DND-41 (cell line): ENCODE results near the gene NR1D2.
"Not testable (repeated sequence)": the region's sequence is repeated elsewhere in the genome, so short reads cannot be mapped to it uniquely, and the experiment has no call there.

ENCODE experiments used
- ATAC-seq: fragments of 200-7000 bp; cut with Tn5 transposase; 3 replicates; pipeline ENCODE4 v1.9.1; 2021; ENCODE audit warnings: low read depth; ENCODE audit not compliant: insufficient read depth
- DNase-seq: peaks from one replicate; pipeline ENCODE4 v3.0.0-alpha.2; 2020
- H2AFZ ChIP-seq: 2 replicates; pipeline ENCODE4 v1.6.0; 2012; ENCODE audit warnings: low read depth, low read length
- H3K27ac ChIP-seq: 2 replicates; pipeline ENCODE4 v1.5.1; 2012; ENCODE audit warnings: low read length, inconsistent platforms
- H3K27me3 ChIP-seq: fragments of 200-600 bp; sonication (generic); 2 replicates; pipeline ENCODE4 v1.6.0; 2012; ENCODE audit warnings: low read length, mild to moderate bottlenecking, inconsistent platforms; ENCODE audit not compliant: insufficient read depth, poor library complexity
- H3K36me3 ChIP-seq: 2 replicates; pipeline ENCODE4 v1.5.1; 2012; ENCODE audit warnings: low read length, inconsistent platforms; ENCODE audit not compliant: insufficient read depth
- H3K4me1 ChIP-seq: 2 replicates; pipeline ENCODE4 v1.5.1; 2012; ENCODE audit warnings: mild to moderate bottlenecking, low read length; ENCODE audit not compliant: insufficient read depth
- H3K4me2 ChIP-seq: 2 replicates; pipeline ENCODE4 v1.6.0; 2012; ENCODE audit warnings: mild to moderate bottlenecking, moderate library complexity, low read length, inconsistent platforms; ENCODE audit not compliant: insufficient read depth
- H3K4me3 ChIP-seq, 2 experiments: fragments of 200-600 bp in 1 of 2; shearing (Covaris generic) in 1 of 2; 2 replicates each; pipeline ENCODE4 v1.5.1; 2012 to 2016; ENCODE audit warnings: inconsistent platforms in 2 of 2, low read length in 2 of 2, mild to moderate bottlenecking in 2 of 2, low read depth in 1 of 2, moderate library complexity in 1 of 2
- H3K79me2 ChIP-seq: 2 replicates; pipeline ENCODE4 v1.6.0; 2012; ENCODE audit warnings: low read length, inconsistent platforms; ENCODE audit not compliant: insufficient read depth
- H3K9ac ChIP-seq: 2 replicates; pipeline ENCODE4 v1.6.0; 2012; ENCODE audit warnings: low read depth, mild to moderate bottlenecking, inconsistent platforms, low read length, moderate library complexity
- H3K9me3 ChIP-seq: 2 replicates; pipeline ENCODE4 v1.5.1; 2012; ENCODE audit warnings: low read length, moderate library complexity, mild to moderate bottlenecking, inconsistent platforms; ENCODE audit not compliant: insufficient read depth, severe bottlenecking
- H4K20me1 ChIP-seq: 2 replicates; pipeline ENCODE4 v1.6.0; 2012; ENCODE audit warnings: low read length; ENCODE audit not compliant: insufficient read depth
- EZH2 ChIP-seq: IDR thresholded peaks from 3 replicates; pipeline ENCODE4 v1.6.1; 2012; ENCODE audit warnings: borderline replicate concordance, low read depth, mild to moderate bottlenecking, moderate library complexity, low read length, inconsistent platforms; ENCODE audit not compliant: severe bottlenecking
- TF ChIP-seq, protein P1 (sequence below): IDR thresholded peaks from 2 replicates; pipeline ENCODE4 v1.5.1; 2012; ENCODE audit warnings: borderline replicate concordance, low read length, moderate library complexity, mild to moderate bottlenecking; ENCODE audit not compliant: poor library complexity, severe bottlenecking; ENCODE audit errors: extremely low read depth

Gene NR1D2

DNA sequence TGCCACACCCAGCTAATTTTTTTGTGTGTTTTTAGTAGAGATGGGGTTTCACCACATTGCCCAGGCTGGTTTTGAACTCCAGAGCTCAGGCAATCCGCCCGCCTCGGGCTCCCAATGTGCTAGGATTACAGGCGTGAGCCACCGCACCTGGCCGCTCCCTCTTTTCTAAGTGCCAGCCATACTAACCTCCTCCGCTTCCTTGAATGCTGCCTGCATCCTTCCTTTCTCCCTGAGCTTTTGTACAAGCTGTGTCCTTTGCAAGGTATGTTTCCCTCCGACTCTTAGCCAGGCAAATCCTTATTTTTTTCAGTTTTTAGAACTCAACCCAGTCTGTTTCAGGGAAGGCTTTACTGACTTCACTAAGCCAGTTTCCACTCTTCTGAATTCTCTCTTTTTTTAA lies 60.6 kb downstream of the NR1D2 start:
- Histone ChIP-seq H3K79me2 (no peaks in the 10 kb centered on the region), H3K4me2 (no peak overlapping the region), H3K27me3 (no peaks in the 10 kb centered on the region), H3K9ac (no peak overlapping the region), H3K27ac (no peak overlapping the region), H4K20me1 (no peaks in the 10 kb centered on the region), H3K36me3 (no peaks in the 10 kb centered on the region), H3K9me3 (no peaks in the 10 kb centered on the region), H2AFZ (no peak overlapping the region), H3K4me3 (no peak overlapping the region), H3K4me1 (no peaks in the 10 kb centered on the region)
- DNase-seq (no peak), ATAC-seq (no peak)
- no peak for TF ChIP-seq EZH2
- TF ChIP-seq, protein P1, sequence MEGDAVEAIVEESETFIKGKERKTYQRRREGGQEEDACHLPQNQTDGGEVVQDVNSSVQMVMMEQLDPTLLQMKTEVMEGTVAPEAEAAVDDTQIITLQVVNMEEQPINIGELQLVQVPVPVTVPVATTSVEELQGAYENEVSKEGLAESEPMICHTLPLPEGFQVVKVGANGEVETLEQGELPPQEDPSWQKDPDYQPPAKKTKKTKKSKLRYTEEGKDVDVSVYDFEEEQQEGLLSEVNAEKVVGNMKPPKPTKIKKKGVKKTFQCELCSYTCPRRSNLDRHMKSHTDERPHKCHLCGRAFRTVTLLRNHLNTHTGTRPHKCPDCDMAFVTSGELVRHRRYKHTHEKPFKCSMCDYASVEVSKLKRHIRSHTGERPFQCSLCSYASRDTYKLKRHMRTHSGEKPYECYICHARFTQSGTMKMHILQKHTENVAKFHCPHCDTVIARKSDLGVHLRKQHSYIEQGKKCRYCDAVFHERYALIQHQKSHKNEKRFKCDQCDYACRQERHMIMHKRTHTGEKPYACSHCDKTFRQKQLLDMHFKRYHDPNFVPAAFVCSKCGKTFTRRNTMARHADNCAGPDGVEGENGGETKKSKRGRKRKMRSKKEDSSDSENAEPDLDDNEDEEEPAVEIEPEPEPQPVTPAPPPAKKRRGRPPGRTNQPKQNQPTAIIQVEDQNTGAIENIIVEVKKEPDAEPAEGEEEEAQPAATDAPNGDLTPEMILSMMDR, result no peak

DNA sequence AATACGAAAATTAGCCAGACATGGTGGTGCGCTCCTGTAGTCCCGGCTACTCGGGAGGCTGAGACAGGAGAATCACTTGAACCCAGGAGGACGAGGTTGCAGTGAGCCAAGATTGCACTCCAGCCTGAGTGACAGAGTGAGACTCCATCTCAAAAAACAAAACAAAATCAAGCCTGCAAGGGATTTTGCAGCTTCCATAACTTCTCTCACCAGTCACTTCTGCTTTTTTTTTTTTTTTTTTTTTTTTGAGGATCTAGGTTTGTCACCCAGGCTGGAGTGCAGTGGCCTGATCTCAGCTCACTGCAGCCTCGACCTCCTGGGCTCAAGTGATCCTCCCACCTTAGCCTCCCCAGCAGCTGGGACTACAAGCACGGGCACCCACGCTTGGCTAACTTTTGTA lies 65.7 kb downstream of the NR1D2 start:
- not testable (repeated sequence) for H3K9ac ChIP-seq, H3K4me2 ChIP-seq, H3K4me1 ChIP-seq, H3K9me3 ChIP-seq, H3K36me3 ChIP-seq, H3K27me3 ChIP-seq, H3K27ac ChIP-seq, H4K20me1 ChIP-seq, H2AFZ ChIP-seq, DNase-seq, H3K4me3 ChIP-seq, H3K79me2 ChIP-seq, ATAC-seq

DNA sequence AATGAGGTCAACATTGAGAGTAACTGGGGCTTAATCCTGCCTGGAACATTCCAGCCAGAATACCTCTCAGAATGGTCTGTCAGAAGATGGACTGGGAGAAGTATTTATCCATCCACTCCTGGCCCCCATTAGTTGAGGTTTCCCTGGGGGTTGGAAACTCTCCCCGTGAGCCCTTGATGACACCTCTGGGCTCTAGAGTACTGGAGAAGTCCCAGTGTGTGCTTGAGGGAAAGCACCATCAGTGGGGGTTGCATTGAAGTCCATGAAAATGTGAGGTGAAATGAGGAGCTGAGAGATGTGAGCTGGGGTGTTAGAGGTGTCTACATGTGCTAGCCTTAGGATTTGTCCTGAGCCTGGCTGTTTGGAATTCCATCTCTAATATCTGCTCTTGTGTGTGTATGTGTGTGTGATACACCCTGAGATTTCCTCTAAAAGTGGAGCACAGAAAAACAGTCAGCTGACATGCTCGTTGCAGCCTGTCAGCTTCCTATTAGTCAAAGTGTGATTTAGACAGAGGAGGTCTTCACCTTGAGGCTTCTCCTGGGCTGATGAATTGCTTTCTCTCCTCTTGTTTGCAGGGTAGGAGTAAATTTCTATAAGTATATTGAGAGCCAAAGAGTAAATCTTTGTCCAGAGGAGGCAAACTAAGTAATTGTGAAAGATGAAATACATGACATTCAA lies 67.6 kb downstream of the NR1D2 start:
- ATAC-seq (no peak), DNase-seq (no peak)
- no peaks in the 10 kb centered on the region for H3K4me1 ChIP-seq
- H3K27me3 ChIP-seq, result no peaks in the 10 kb centered on the region
- H3K79me2 ChIP-seq, result no peaks in the 10 kb centered on the region
- H2AFZ ChIP-seq, result no peak overlapping the region
- no peak overlapping the region for H3K4me3 ChIP-seq
- no peak overlapping the region for H3K4me2 ChIP-seq
- no peaks in the 10 kb centered on the region for H4K20me1 ChIP-seq
- no peaks in the 10 kb centered on the region for H3K36me3 ChIP-seq
- no peaks in the 10 kb centered on the region for H3K9me3 ChIP-seq
- no peak for TF ChIP-seq EZH2
- TF ChIP-seq, protein P1, result no peak
- no peak overlapping the region for H3K9ac ChIP-seq
- no peak overlapping the region for H3K27ac ChIP-seq

DNA sequence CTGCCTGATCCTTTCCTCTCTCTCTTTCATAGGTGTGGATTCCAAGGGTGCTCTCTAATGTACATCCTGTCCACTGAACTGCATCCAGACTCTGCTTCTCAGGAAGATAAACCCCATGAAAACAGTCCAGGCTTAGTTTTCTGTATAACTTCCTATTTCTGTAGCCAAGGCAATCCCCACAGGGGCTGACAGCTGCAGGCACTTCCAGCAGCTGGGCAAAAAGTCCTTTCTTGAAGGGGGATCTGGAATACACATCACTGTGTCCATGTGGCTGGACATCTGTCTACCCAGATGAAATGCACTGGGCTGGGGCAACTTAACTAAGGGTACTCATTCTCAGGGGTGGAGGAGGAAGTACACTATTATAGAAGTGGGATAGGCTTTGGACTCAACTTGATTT lies 72.2 kb downstream of the NR1D2 start:
- Histone ChIP-seq H3K4me1 (no peaks in the 10 kb centered on the region), H3K4me2 (no peak overlapping the region), H3K27ac (no peak overlapping the region), H3K27me3 (no peaks in the 10 kb centered on the region), H3K9me3 (no peaks in the 10 kb centered on the region), H3K4me3 (no peak overlapping the region), H3K79me2 (no peaks in the 10 kb centered on the region), H2AFZ (no peak overlapping the region), H4K20me1 (no peaks in the 10 kb centered on the region), H3K9ac (no peak overlapping the region), H3K36me3 (no peaks in the 10 kb centered on the region)
- ATAC-seq, result no peak
- no peak for TF ChIP-seq EZH2
- TF ChIP-seq, protein P1, result no peak
- no peak for DNase-seq
